Measurements from ENCODE around the gene GRAMD4.

GRAMD4 gene

DNA sequence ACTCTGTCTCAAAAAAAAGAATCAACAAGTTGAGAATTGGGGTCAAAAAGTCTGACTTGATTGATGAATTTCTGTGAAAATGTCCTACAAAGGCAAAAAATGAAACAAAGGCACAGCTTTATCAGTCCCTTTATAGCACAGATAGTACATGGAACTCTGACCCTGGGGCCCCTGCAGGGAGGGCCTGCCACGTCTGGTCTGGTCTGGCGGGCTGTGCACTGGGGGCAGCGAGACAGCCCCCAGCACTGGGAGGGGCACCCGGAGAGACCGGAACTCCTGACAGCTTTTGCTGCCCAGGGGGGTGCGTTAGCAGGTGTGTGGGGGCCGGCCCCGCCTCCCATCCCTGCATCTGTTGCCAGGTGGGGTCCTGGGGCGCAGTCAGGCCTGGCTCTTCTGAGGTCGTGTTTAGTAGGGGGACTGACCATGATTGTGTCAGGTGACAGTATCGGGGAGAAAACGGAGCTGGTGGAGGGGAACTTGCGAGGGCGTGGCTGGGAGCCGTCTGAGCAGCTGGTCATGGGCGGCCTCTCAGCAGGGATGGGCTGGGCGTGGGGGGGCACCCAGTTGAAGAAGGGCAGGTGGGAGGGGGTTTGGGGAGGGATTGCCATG is 51.7 kb downstream of the GRAMD4 start:
- DNase-seq (ENCODE audit: low read depth, low spot score) = no peak

DNA sequence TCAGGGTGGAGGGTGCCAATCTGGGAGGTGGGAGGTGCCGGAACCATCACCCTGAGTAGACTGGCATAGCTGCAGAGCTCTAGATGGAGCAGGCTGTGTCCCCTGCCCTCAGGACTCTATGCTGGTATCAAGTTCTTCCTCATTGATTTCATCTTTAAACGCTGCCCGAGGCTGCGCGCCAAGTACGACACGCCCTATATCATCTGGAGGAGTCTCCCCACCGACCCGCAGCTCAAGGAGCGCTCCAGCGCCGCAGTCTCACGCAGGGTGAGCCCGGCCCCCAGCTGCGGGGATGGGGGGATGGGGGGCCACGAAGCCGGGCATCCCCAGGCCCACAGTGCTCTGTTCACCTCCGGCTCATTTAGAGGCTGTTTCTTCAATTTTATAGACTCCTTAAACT is 52.5 kb downstream of the GRAMD4 start:
- no peak for DNase-seq (ENCODE audit: low read depth, low spot score)

DNA sequence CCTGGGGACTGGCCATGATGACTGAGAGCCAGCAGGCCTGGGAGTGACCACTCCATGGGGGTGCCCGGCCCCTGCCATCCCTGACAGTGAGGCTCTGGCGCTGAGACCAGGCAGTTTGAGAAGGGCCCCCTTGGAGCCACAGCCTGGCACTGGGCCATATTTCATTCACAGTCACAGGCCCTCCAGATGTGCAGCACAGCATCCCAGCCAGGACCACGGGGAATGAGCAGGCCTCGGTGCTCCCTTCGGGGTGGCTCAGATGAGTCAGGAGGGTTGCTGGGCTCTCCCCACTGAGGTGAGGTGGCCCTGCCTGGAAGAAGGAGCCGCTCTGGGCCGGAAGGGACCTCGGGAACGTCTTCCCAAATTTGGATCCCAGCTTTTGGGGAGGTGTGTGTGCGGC is 53.0 kb downstream of the GRAMD4 start:
- DNase-seq (ENCODE audit: low read depth, low spot score) = no peak

- DNase-seq (ENCODE audit: low read depth, low spot score) = peak; percentile 46
Observed at GRCh38 chr22:46673662-46674236, 53.6 kb downstream of the GRAMD4 start.

GRCh38 chr22:46674367-46674781 is 54.2 kb downstream of the GRAMD4 start:
- DNase-seq (ENCODE audit: low read depth, low spot score) = no peak

DNA sequence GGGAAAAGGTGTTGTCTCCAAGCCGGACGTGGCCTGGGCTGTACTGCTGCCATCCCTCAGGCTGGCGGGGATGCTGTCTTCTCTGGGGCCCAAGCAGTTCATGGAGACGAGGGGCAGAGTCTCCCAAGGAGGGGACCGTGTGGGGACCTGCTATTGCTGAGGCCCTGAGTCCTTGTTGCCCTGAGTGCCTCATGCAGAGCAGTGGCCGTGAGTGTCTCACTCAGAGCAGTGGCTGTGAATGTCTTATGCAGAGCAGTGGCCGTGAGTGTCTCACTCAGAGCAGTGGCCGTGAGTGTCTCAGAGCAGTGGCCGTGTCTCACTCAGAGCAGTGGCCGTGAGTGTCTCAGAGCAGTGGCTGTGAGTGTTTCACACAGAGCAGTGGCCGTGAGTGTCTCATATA is 54.7 kb downstream of the GRAMD4 start:
- DNase-seq (ENCODE audit: low read depth, low spot score) = no peak

- no peak for DNase-seq (ENCODE audit: low read depth, low spot score)
Observed at GRCh38 chr22:46675479-46675878, 55.3 kb downstream of the GRAMD4 start.

DNA sequence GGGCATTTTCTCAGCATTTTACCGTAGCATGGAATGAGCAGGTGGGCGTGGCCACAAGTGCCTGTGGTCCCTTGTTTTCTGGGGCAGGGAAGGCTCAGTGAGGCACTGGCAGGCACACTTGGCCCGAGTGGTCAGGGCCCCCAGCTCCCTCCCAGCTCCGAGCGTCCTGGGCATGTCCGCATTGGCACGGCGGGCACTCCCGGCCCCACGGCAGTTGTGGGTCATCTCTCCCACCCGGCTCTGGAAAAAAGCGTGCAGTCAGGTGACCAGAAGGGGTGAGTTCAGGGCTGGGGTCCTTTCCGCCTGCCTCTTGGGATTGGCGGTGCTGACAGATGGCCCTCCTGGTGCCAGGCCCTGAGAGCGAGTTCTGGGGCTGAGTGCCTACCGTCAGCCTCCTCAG is 55.8 kb downstream of the GRAMD4 start:
- DNase-seq (ENCODE audit: low read depth, low spot score) = no peak

- DNase-seq (ENCODE audit: low read depth, low spot score) = no peak
Observed at GRCh38 chr22:46676479-46676878, 56.3 kb downstream of the GRAMD4 start.

GRCh38 chr22:46676881-46677280 is 56.7 kb downstream of the GRAMD4 start:
- no peak for DNase-seq (ENCODE audit: low read depth, low spot score)

DNA sequence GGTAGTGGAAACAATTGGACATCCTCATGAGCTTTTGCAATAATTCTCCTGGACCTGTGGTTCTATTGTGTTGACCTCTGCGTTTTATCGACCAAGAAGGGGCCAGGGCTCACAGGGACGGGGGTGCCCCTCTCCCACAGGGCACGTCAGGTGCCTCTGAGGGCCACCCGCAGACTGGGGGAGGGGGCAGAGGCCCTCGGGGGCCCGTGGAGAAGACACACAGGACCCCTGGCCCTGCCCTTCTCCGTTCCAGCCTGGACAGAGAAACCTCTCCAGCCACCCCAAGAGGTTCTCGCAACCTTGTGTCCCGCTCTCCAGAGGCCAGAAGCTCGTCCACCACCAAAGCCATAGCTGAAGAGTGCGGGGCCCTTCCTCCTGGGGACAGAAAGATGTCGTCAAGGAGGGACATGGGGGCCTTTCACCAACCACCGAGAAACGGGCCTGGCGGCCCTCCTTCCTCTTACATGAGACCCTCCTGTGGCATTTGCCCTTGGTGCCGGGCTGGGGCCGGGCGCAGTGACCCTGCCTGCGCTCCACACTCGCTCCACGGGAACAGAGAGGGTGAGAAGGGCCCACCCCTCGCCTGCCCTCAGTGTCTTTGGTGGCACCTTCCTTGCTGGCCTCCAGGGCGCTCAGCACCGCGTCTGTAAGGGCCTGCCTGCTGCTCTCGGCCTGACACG is 57.3 kb downstream of the GRAMD4 start:
- no peak for DNase-seq (ENCODE audit: low read depth, low spot score)

- DNase-seq (ENCODE audit: low read depth, low spot score) = no peak
Observed at GRCh38 chr22:46678003-46678657, 57.9 kb downstream of the GRAMD4 start.

DNA sequence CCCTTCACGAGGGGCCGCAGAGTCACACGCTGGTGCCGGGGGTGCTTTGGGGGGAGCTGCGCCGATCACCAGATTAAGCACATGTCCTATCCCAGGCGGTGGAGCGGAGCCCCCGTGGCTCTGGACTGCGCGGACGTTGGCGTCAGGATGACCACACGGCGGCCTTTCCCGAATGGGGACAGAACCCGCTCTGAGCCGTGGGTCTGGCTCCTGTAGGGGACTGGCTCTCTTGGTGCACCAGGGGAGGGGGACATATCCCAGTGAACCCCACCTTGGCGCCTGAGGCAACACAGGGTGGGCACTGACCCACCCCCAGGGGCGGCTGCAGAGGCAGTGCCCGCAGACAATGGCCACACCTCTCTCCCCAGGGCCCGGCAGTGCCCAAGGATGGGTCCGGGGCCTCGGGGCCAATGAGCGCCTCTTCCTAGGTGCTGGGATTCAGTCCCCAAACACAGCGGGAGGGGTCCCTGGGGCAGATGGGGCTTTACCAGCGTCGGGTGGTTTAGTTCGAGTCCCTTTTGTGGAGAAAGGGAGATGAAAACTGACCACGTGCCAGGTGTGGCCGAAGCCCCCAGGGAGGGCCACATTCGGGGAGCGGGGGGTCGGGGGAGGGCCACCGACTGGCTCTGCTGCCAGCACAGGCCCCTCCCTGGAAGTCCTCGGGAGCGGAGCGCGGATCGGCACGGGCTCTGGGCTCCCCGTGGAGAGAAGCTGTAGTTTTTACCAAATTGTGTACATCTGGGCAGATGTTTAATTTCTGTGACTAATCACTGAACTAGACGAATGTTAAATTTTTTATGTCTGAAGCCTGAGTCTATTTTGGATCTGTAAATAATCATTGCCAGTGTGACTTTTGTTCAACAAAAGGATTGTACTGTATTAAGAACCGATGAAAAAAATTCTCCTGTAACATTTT is 58.9 kb downstream of the GRAMD4 start:
- no peak for DNase-seq (ENCODE audit: low read depth, low spot score)

- no peak for DNase-seq (ENCODE audit: low read depth, low spot score)
Observed at GRCh38 chr22:46679706-46680269, 59.6 kb downstream of the GRAMD4 start.

GRCh38 chr22:46681010-46681409 is 60.8 kb downstream of the GRAMD4 start:
- DNase-seq (ENCODE audit: low read depth, low spot score) = peak; percentile 27

DNA sequence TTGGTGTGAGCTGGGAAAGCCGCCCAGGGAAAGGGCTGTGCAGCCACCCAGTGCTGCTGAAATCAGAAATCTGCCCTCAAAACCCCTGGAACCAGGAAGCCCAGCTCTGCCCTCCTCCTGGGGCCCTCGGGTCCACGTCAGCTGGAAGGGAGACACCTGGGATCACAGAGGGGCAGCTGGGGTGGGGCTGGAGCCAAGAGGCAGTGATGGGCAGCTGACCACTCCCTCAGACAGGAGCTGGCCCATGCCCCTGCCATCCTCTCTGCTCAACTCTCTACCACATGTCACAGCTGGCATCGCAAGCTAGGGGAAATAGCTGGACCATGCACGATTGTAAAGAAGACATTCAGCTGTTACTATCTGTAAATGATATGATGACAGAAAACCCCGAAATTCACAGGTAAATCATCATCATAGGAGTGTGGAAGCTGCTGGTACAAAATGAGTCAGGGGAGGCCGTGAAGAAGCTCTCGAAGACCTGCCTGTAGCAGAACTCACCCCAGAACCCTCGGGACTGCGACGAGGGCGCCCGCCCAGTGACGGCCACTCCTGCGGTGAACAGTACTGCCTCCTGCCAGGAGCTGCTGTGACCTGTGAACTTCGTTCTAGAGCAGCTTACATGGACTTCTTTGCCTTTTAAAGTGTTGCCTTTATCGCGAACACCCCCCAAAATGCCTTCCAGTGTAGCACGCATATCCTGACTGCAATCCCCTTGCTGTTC is 62.0 kb downstream of the GRAMD4 start:
- no peak for DNase-seq (ENCODE audit: low read depth, low spot score)

- no peak for DNase-seq (ENCODE audit: low read depth, low spot score)
Observed at GRCh38 chr22:46684706-46685105, 64.5 kb downstream of the GRAMD4 start.

GRCh38 chr22:46686221-46687047 is 66.2 kb downstream of the GRAMD4 start:
- no peak for DNase-seq (ENCODE audit: low read depth, low spot score)

DNA sequence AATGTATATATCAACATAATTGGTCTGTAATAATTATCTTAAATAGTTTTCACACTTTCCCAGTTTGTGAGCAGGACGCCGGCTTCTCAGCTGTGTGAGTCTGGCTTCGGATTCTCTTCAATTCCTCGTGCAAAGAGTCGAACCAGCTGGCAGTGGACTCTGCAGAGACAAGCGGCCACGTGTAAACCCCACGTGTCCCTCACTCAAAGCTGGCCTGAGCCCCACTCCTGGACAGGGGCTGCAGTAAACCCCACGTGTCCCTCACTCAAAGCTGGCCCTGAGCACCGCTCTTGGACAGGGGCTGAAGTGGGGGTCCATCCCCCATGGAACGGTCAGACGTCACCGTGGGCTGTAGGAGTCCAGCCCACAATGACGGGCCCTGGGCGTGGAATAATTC is 66.9 kb downstream of the GRAMD4 start:
- no peak for DNase-seq (ENCODE audit: low read depth, low spot score)

GRCh38 chr22:46687460-46687859 is 67.3 kb downstream of the GRAMD4 start:
- no peak for DNase-seq (ENCODE audit: low read depth, low spot score)
